Suprapubic skin (tissue), 4 donors: ENCODE measurements around the gene FILIP1L.

Source experiments
- POLR2A ChIP-seq, 2 donors: fragments of 450-650 bp; IDR thresholded peaks; one replicate each; pipeline ENCODE4 v1.6.1; 2017; ENCODE audit warnings: antibody characterized with exemption in 2 of 2, mild to moderate bottlenecking in 2 of 2, moderate library complexity in 2 of 2
- POLR2AphosphoS5 ChIP-seq, 3 donors: sonication (generic); formaldehyde crosslinking; IDR thresholded peaks; one replicate each; pipeline ENCODE4 v1.6.1; 2017; ENCODE audit warnings: antibody characterized with exemption in 3 of 3
- TF ChIP-seq, protein P1 (sequence below), 2 donors: fragments of 200-600 bp in 1 of 2; fragments of 450-650 bp in 1 of 2; sonication (generic) in 1 of 2; IDR thresholded peaks; one replicate each; pipeline ENCODE4 v1.5.1; 2016 to 2019; ENCODE audit warnings: antibody characterized with exemption in 2 of 2, mild to moderate bottlenecking in 1 of 2, moderate library complexity in 1 of 2

DNA sequence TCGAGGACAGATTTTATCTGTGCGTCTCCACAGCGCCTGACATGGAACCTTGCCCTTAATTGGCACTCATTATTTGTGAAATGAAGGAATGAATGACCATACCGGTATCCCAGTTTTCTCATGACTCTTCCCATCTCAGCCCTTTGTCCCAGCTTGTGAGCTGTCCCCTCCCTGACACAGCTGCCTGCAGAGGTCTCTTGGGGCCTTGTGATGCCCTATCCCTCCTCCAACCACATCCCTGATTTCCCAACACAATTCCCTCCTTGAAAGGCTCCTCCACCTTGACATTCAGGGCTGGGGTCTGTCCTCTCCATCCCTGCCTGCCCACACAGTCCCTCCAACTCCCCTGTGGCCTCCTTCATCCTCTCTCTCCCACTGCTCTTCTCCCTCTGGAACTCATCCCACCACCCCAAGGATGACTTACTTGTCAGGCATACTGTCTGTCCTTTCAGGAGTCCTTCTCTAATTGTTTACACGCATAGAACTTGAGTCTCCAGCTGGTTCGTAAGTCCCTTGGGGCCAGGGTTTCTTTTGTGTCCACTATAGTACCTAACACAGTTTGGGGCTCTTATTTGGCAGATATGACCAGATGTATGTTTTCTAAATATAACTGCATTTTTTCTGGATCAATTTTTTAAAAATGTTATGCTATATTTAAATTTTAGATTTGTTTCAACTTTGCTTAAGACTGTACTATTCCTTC is 35.6 kb upstream of the FILIP1L start:
- TF ChIP-seq, protein P1, sequence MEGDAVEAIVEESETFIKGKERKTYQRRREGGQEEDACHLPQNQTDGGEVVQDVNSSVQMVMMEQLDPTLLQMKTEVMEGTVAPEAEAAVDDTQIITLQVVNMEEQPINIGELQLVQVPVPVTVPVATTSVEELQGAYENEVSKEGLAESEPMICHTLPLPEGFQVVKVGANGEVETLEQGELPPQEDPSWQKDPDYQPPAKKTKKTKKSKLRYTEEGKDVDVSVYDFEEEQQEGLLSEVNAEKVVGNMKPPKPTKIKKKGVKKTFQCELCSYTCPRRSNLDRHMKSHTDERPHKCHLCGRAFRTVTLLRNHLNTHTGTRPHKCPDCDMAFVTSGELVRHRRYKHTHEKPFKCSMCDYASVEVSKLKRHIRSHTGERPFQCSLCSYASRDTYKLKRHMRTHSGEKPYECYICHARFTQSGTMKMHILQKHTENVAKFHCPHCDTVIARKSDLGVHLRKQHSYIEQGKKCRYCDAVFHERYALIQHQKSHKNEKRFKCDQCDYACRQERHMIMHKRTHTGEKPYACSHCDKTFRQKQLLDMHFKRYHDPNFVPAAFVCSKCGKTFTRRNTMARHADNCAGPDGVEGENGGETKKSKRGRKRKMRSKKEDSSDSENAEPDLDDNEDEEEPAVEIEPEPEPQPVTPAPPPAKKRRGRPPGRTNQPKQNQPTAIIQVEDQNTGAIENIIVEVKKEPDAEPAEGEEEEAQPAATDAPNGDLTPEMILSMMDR (IDR thresholded peaks at IDR 0.05): no peak
- no peak for TF ChIP-seq POLR2A (IDR thresholded peaks at IDR 0.05)
- no peak for TF ChIP-seq POLR2AphosphoS5 (IDR thresholded peaks at IDR 0.05)
